ENCODE data around the gene ANKRD34B.

DNA sequence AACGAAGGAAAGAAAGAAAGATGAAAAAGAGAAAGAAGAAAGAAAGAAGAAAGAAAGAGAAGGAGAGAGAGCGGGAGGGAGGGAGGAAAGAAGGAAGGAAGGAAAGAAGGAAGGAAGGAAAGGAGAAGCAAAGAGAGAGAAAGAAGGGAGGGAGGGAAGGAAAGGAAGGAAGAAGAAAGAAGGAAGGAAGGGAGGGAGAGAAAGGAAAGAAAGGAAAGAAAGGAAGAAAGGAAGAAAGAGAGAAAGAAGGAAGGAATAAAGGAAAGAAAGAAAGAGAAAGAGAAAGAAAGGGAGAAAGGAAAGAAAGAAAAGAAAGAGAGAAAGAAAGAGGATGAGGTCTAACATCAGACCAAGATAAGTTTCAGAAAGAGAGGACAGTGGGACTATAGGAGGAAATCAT, 9.0 kb upstream of the ANKRD34B start:
- TF ChIP-seq, protein P1, sequence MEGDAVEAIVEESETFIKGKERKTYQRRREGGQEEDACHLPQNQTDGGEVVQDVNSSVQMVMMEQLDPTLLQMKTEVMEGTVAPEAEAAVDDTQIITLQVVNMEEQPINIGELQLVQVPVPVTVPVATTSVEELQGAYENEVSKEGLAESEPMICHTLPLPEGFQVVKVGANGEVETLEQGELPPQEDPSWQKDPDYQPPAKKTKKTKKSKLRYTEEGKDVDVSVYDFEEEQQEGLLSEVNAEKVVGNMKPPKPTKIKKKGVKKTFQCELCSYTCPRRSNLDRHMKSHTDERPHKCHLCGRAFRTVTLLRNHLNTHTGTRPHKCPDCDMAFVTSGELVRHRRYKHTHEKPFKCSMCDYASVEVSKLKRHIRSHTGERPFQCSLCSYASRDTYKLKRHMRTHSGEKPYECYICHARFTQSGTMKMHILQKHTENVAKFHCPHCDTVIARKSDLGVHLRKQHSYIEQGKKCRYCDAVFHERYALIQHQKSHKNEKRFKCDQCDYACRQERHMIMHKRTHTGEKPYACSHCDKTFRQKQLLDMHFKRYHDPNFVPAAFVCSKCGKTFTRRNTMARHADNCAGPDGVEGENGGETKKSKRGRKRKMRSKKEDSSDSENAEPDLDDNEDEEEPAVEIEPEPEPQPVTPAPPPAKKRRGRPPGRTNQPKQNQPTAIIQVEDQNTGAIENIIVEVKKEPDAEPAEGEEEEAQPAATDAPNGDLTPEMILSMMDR (IDR thresholded peaks at IDR 0.05; ENCODE audit: insufficient read depth, low read depth, low read length) = no peak
- TF ChIP-seq EZH2 (IDR thresholded peaks at IDR 0.05; ENCODE audit: insufficient read depth, low read length) = no peak
